GM12878 (cell line): ENCODE results near the gene SFTPB. TPM values are rescaled to one million over a fixed set of nuclear protein-coding genes. Genes with fewer than 3 reads are reported as not detected.

ENCODE experiments used
- ATF7 ChIP-seq: fragments of 450-650 bp; IDR thresholded peaks from 2 replicates; pipeline ENCODE4 v1.6.1; 2016; ENCODE audit warnings: low read depth, mild to moderate bottlenecking
- BCLAF1 ChIP-seq: fragments of 450-650 bp; IDR thresholded peaks from 2 replicates; pipeline ENCODE4 v1.6.1; 2017; ENCODE audit warnings: antibody characterized with exemption, mild to moderate bottlenecking, moderate library complexity
- E2F8 ChIP-seq: fragments of 450-650 bp; IDR thresholded peaks from 2 replicates; pipeline ENCODE4 v1.6.1; 2018; ENCODE audit warnings: mild to moderate bottlenecking, low read depth, moderate library complexity; ENCODE audit not compliant: partially characterized antibody
- EGR1 ChIP-seq, 2 experiments: IDR thresholded peaks; 1 replicate in 1 of 2; 2 replicates in 1 of 2; pipeline ENCODE4 v1.6.1; 2011 to 2012; ENCODE audit warnings: low read depth in 2 of 2, low read length in 2 of 2, borderline replicate concordance in 1 of 2, mild to moderate bottlenecking in 1 of 2, moderate library complexity in 1 of 2
- ESRRA ChIP-seq: IDR thresholded peaks from 2 replicates; pipeline ENCODE4 v1.6.1; 2012; ENCODE audit warnings: mild to moderate bottlenecking, low read length, improper control_type of control experiment
- EZH2 ChIP-seq: IDR thresholded peaks from 2 replicates; pipeline ENCODE4 v1.6.1; 2012; ENCODE audit warnings: low read depth, mild to moderate bottlenecking, control low read depth, inconsistent platforms, low read length, borderline replicate concordance; ENCODE audit not compliant: control insufficient read depth
- MXI1 ChIP-seq: fragments of 150-350 bp; IDR thresholded peaks from 2 replicates; pipeline ENCODE4 v1.6.1; 2011; ENCODE audit warnings: low read depth, mild to moderate bottlenecking, inconsistent platforms, low read length, improper control_type of control experiment
- REST ChIP-seq: IDR thresholded peaks from 2 replicates; pipeline ENCODE4 v1.6.1; 2012; ENCODE audit warnings: mild to moderate bottlenecking, low read depth, low read length
- SMC3 ChIP-seq: IDR thresholded peaks from 2 replicates; pipeline ENCODE4 v1.6.1; 2011; ENCODE audit warnings: low read length, improper control_type of control experiment, borderline replicate concordance
- SP1 ChIP-seq: IDR thresholded peaks from one replicate; pipeline ENCODE4 v1.6.1; 2011; ENCODE audit warnings: low read depth, low read length
- SREBF1 ChIP-seq: IDR thresholded peaks from 2 replicates; pipeline ENCODE4 v1.6.1; 2012; ENCODE audit warnings: mild to moderate bottlenecking, low read length
- STAT1 ChIP-seq: fragments of 450-650 bp; conservative IDR thresholded peaks from 2 replicates; pipeline ENCODE4 v1.6.1; 2014; ENCODE audit warnings: antibody characterized with exemption, mild to moderate bottlenecking
- ZBTB40 ChIP-seq: fragments of 450-650 bp; IDR thresholded peaks from 2 replicates; pipeline ENCODE4 v1.6.1; 2016; ENCODE audit warnings: mild to moderate bottlenecking, moderate library complexity, borderline replicate concordance
- ZNF384 ChIP-seq: IDR thresholded peaks from 2 replicates; pipeline ENCODE4 v1.6.1; 2012; ENCODE audit warnings: low read depth, mild to moderate bottlenecking, low read length, improper control_type of control experiment, borderline replicate concordance
- ZSCAN29 ChIP-seq: fragments of 450-650 bp; IDR thresholded peaks from 2 replicates; pipeline ENCODE4 v1.6.1; 2017; ENCODE audit warnings: mild to moderate bottlenecking, moderate library complexity
- polyA plus RNA-seq, 11 experiments: library from polyadenylated mRNA; depleted of rRNA in 4 of 11; unstranded in 6 of 11; stranded (reverse) in 5 of 11; fragments of >200 nt; fragmentation: Nextera tagmentation in 4 of 11; fragmentation: Illumina TruSeq in 1 of 11; extraction: Ambion mirVana in 4 of 11; extraction: Trizol in 1 of 11; gene quantifications; 1 replicate in 1 of 11; 2 replicates in 10 of 11; pipeline versions ENCODE4 v1.2.1 to v1.2.3, GENCODE V29; 2011 to 2016; ENCODE audit warnings: inconsistent platforms in 2 of 11, missing spikeins in 2 of 11, low read depth in 1 of 11
- total RNA-seq, 4 experiments: library from RNA; depleted of rRNA in 3 of 4; stranded (reverse); fragments of >200 nt in 3 of 4; fragmentation: Illumina TruSeq in 1 of 4; extraction: Trizol in 1 of 4; gene quantifications; 2 replicates each; pipeline versions ENCODE4 v1.2.1 to v1.2.3, GENCODE V29; 2013 to 2021

SFTPB gene
- total and polyA plus RNA-seq, 10 of the 15 experiments (the other 5 are each of a cell fraction or from before 2014, with no cell fraction given): 0.02 to 5.3 TPM; not detected in 8

GRCh38 chr2:85704800-85705679 is 37.0 kb upstream of the SFTPB start (continued):
- TF ChIP-seq STAT1 (no peak), REST (no peak), ZBTB40 (no peak), ATF7 (peak; percentile 78), BCLAF1 (no peak), ESRRA (no peak), E2F8 (peak; percentile 54), SMC3 (no peak), EGR1 (IDR thresholded peaks at IDR 0.05; ENCODE audit: borderline replicate concordance in 1 of 2, low read depth in 2 of 2, low read length in 2 of 2) (no peak), SP1 (peak; percentile 36), ZNF384 (peak; percentile 55), EZH2 (no peak), ZSCAN29 (no peak), MXI1 (peak; percentile 66; the same call in 1 of the 2 replicates), SREBF1 (no peak)
